Smooth muscle cell (in vitro differentiated cells): Measurements from ENCODE around the gene AADAC. TPM values are rescaled to one million over a fixed set of nuclear protein-coding genes. Genes with fewer than 3 reads are reported as not detected.
A peak's percentile ranks its signal among the peaks of the same experiment; 100 is the strongest.

Experiments used
- DNase-seq: peaks from one replicate; lab custom pipeline; 2025; ENCODE audit not compliant: unreplicated experiment; lab: John Stamatoyannopoulos, UW
- H2AFZ ChIP-seq: fragments of 200-600 bp; sonication (generic); 2 replicates; pipeline ENCODE4 v1.6.0; 2016; ENCODE audit warnings: antibody characterized with exemption, low read depth, mild to moderate bottlenecking
- H3F3A ChIP-seq: fragments of 200-600 bp; sonication (generic); 2 replicates; pipeline ENCODE4 v1.6.0; 2017; ENCODE audit warnings: antibody characterized with exemption, low read depth
- H3K27ac ChIP-seq: fragments of 200-600 bp; sonication (generic); 2 replicates; pipeline ENCODE4 v1.5.1; 2016; ENCODE audit warnings: low read depth, mild to moderate bottlenecking
- H3K27me3 ChIP-seq: fragments of 200-600 bp; sonication (generic); 2 replicates; pipeline ENCODE4 v1.6.1; 2016; ENCODE audit warnings: low read depth, mild to moderate bottlenecking
- H3K36me3 ChIP-seq: fragments of 200-600 bp; sonication (generic); 2 replicates; pipeline ENCODE4 v1.5.1; 2016; ENCODE audit warnings: low read depth
- H3K4me1 ChIP-seq: fragments of 200-600 bp; sonication (generic); 2 replicates; pipeline ENCODE4 v1.5.1; 2016; ENCODE audit warnings: low read depth
- H3K4me2 ChIP-seq: fragments of 200-600 bp; sonication (generic); 2 replicates; pipeline ENCODE4 v1.6.0; 2016; ENCODE audit warnings: mild to moderate bottlenecking
- H3K4me3 ChIP-seq: fragments of 200-600 bp; sonication (generic); 2 replicates; pipeline ENCODE4 v1.5.1; 2016; ENCODE audit warnings: mild to moderate bottlenecking
- H3K79me2 ChIP-seq: fragments of 200-600 bp; sonication (generic); 2 replicates; pipeline ENCODE4 v1.6.0; 2016; ENCODE audit warnings: low read depth, mild to moderate bottlenecking
- H3K9ac ChIP-seq: fragments of 200-600 bp; sonication (generic); 2 replicates; pipeline ENCODE4 v1.6.0; 2016; ENCODE audit warnings: low read depth
- H3K9me3 ChIP-seq: fragments of 200-600 bp; sonication (generic); replicated peaks from 2 replicates; pipeline ENCODE4 v1.5.1; 2016; ENCODE audit warnings: low read depth
- H4K20me1 ChIP-seq: fragments of 200-600 bp; sonication (generic); 2 replicates; pipeline ENCODE4 v1.6.0; 2016; ENCODE audit warnings: low read depth
- WGBS: methylation state at CpG from one replicate; pipeline ENCODE4 v1.1.7; 2016; ENCODE audit warnings: low lambda C conversion rate; 5-methylcytosine and 5-hydroxymethylcytosine counted together
- polyA plus RNA-seq: library from polyadenylated mRNA; unstranded; fragments of >200 nt; fragmentation: Nextera tagmentation; extraction: Ambion mirVana; gene quantifications from 2 replicates; pipeline ENCODE4 v1.2.1, GENCODE V29; 2016
- total RNA-seq: library from RNA; depleted of rRNA; stranded (reverse); fragments of >200 nt; gene quantifications from 2 replicates; pipeline ENCODE4 v1.2.3, GENCODE V29; 2014
- TF ChIP-seq, protein P1 (sequence below): fragments of 200-600 bp; sonication (generic); IDR thresholded peaks from 2 replicates; pipeline ENCODE4 v1.5.1; 2017; ENCODE audit warnings: borderline replicate concordance, mild to moderate bottlenecking, antibody characterized with exemption; ENCODE audit not compliant: insufficient read depth, poor library complexity, severe bottlenecking

Gene AADAC
- total and polyA plus RNA-seq, 2 experiments from 2014 or later: 0.54 to 0.67 TPM

DNA sequence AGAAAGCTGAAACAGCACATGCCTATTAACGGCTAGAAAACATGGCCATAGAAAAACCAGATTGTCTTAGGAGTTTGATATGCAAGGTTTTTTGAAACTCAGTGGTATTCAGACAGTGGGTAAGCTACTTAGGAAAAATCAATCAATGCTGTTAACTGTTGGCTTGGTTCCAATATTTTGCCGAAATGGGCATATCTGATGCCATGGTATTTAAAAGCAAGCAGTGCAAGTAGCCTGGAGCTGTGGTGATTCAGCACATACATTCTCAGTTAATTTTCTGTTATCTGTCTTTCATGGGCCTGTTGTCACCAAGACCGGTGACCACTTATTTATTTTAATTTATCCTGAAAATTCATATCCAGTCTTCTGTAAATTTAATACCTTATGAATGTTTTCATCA, 42.2 kb downstream of the AADAC start:
- no peaks in the 10 kb centered on the region for H3K27me3 ChIP-seq
- no peak for DNase-seq
- 56% methylated on average over 3 of the region's 3 CpGs for WGBS
- no peaks in the 10 kb centered on the region for H3K9me3 ChIP-seq
- H3K4me1 ChIP-seq: no peaks in the 10 kb centered on the region
- TF ChIP-seq, protein P1, sequence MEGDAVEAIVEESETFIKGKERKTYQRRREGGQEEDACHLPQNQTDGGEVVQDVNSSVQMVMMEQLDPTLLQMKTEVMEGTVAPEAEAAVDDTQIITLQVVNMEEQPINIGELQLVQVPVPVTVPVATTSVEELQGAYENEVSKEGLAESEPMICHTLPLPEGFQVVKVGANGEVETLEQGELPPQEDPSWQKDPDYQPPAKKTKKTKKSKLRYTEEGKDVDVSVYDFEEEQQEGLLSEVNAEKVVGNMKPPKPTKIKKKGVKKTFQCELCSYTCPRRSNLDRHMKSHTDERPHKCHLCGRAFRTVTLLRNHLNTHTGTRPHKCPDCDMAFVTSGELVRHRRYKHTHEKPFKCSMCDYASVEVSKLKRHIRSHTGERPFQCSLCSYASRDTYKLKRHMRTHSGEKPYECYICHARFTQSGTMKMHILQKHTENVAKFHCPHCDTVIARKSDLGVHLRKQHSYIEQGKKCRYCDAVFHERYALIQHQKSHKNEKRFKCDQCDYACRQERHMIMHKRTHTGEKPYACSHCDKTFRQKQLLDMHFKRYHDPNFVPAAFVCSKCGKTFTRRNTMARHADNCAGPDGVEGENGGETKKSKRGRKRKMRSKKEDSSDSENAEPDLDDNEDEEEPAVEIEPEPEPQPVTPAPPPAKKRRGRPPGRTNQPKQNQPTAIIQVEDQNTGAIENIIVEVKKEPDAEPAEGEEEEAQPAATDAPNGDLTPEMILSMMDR: no peak
- H3K79me2 ChIP-seq: no peaks in the 10 kb centered on the region
- no peaks in the 10 kb centered on the region for H3F3A ChIP-seq
- no peak overlapping the region for H3K27ac ChIP-seq
- H3K4me3 ChIP-seq: no peak overlapping the region
- H4K20me1 ChIP-seq: no peaks in the 10 kb centered on the region
- no peak overlapping the region for H2AFZ ChIP-seq
- no peak overlapping the region for H3K4me2 ChIP-seq
- no peaks in the 10 kb centered on the region for H3K36me3 ChIP-seq
- no peak overlapping the region for H3K9ac ChIP-seq

DNA sequence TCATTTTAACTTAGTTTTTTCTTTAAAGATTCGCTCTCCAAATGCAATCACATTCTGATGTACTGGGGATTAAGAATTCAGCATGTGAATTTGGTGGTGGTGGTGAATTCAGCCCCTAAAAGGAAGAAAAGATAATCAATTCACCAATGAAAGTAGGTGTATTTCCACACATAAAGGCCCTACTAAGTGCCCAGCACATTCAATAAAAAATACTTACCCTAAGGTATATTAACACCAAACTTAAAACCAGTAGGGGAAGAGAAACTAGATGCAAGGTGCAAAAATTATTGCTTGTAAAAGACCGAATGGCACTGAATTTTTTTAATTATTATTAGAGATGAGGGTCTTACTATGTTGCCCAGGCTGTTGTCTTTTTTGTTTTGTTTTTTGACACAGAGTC, 42.7 kb downstream of the AADAC start:
- H3K27ac ChIP-seq: no peak overlapping the region
- H4K20me1 ChIP-seq: no peaks in the 10 kb centered on the region
- TF ChIP-seq, protein P1: no peak

DNA sequence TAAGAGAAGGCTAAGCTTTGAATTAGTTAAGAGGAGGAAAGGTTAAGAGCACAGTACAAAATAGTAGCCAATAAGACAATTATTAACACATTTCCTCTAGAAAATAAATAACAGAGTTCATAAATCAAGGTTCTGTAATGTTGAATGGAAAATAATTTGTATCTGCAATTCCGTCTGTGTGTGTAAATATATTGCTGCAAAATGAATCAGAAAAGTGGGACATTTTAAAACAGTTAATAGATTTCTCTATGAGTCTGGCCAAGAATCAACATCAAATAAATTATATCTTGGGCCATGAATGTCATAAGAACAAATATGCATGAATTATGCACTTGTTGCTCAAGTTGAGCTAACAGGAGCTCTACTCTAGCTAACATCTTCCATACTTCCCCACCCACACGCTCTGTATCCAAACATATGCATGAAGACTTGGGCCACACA, 45.3 kb downstream of the AADAC start:
- WGBS: 91% methylated on average over 2 of the region's 2 CpGs
- DNase-seq: no peak

More for the DNA sequence above, 42.7 kb downstream of the AADAC start:
- WGBS: 92% methylated on average over 2 of the region's 2 CpGs
- H3K9ac ChIP-seq: no peak overlapping the region
- no peak overlapping the region for H2AFZ ChIP-seq
- no peak overlapping the region for H3K4me2 ChIP-seq
- H3K79me2 ChIP-seq: no peaks in the 10 kb centered on the region
- H3K9me3 ChIP-seq: no peaks in the 10 kb centered on the region
- H3K27me3 ChIP-seq: no peaks in the 10 kb centered on the region
- DNase-seq: no peak
- H3K36me3 ChIP-seq: no peaks in the 10 kb centered on the region
- H3K4me3 ChIP-seq: no peak overlapping the region
- no peaks in the 10 kb centered on the region for H3K4me1 ChIP-seq
- no peaks in the 10 kb centered on the region for H3F3A ChIP-seq

DNA sequence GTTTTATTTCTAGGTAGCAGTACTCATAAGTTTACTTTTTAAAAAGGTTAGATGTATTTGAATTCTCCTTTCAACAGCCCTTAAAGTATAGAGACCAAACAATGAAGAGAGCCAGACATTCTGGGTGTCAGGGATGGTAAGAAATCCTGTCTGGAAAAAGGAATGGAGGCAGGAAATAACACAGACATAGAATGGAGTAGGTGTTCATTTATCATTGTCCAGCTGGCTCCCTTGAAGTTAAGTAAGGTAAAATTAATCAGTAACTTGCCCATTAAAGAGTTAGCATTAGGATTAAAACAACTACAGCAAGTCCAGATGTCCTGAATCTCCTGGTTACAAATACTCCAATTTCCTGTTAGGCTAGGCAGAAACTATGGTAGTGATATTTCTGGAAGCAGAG, 46.0 kb downstream of the AADAC start:
- H3K4me2 ChIP-seq: no peak overlapping the region
- H3K4me3 ChIP-seq: no peak overlapping the region
- H3K9ac ChIP-seq: no peak overlapping the region
- H3K27me3 ChIP-seq: no peaks in the 10 kb centered on the region
- TF ChIP-seq, protein P1: no peak
- no peaks in the 10 kb centered on the region for H3K36me3 ChIP-seq
- peak overlapping the region; percentile 23 for H2AFZ ChIP-seq
- DNase-seq: no peak
- peaks cover 3% of the 10 kb centered on the region for H3K4me1 ChIP-seq
- no peaks in the 10 kb centered on the region for H3K9me3 ChIP-seq
- H3F3A ChIP-seq: no peaks in the 10 kb centered on the region
- peak overlapping the region; percentile 11 for H3K27ac ChIP-seq
- H3K79me2 ChIP-seq: no peaks in the 10 kb centered on the region
- H4K20me1 ChIP-seq: no peaks in the 10 kb centered on the region

More for the DNA sequence above, 45.3 kb downstream of the AADAC start:
- Histone ChIP-seq H3K79me2 (no peaks in the 10 kb centered on the region), H4K20me1 (no peaks in the 10 kb centered on the region), H3K36me3 (no peaks in the 10 kb centered on the region), H2AFZ (no peak overlapping the region), H3F3A (no peaks in the 10 kb centered on the region), H3K27ac (peak overlapping the region; percentile 11), H3K4me1 (no peaks in the 10 kb centered on the region), H3K9me3 (no peaks in the 10 kb centered on the region), H3K27me3 (no peaks in the 10 kb centered on the region), H3K4me2 (no peak overlapping the region), H3K4me3 (no peak overlapping the region), H3K9ac (no peak overlapping the region)
- TF ChIP-seq, protein P1: no peak
